Fibroblast of skin of right quadriceps (primary cell): ENCODE data around the gene TPGS2.
"Not testable (repeated sequence)": the region's sequence is repeated elsewhere in the genome, so short reads cannot be mapped to it uniquely, and the experiment has no call there.

Source experiments
- DNase-seq: peaks from one replicate; pipeline ENCODE4 v3.0.0-alpha.2; 2013

The TPGS2 gene

DNA sequence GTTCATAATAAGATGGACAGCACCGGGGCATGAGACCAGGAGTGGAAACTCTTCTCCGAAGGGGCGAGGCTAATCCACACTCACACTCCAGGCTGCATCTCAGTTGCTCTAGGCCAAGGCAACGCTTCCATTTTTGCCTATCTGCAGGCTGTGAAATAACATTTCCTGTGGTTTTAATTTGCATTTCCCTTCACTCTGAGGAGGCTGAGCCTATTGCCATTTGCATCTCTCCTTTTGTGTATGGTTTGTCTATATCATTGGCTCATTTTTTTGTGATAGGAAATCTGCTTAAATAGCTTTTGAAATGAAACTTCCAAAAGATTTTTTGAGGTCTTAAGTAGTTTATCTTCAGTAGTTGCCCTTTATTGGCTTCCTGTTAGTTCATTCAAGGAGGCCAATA lies 57.6 kb downstream of the TPGS2 start:
- no peak for DNase-seq

DNA sequence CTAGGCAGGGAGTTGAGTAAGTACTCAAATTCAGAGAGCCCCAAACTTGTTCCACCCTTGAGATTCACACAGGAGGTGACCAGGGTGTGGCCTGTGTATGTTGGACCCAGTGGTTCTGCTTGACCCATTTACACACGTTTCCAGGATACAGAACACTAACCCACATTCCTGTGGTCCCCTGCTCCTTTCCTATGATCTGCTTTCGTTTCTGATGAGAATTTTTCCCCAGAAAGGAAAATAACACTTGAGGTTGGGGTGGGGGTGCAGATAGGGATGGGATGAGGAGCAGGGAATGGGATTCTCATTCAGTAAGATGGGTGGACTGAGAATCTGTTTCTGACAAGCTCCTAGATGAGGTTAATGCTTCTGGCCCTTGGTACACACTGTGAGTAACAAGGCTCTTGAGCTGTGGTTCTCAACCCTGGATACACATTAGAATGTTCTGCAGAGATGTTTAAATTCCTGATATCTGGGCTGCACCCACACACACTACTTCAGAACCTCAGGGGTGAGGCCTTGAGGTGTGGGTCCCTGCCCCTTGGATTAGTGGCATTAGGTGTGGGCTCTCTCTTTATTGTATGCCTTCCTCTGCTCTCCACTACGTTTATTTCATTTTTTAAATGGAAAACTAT lies 58.4 kb downstream of the TPGS2 start:
- DNase-seq: no peak

DNA sequence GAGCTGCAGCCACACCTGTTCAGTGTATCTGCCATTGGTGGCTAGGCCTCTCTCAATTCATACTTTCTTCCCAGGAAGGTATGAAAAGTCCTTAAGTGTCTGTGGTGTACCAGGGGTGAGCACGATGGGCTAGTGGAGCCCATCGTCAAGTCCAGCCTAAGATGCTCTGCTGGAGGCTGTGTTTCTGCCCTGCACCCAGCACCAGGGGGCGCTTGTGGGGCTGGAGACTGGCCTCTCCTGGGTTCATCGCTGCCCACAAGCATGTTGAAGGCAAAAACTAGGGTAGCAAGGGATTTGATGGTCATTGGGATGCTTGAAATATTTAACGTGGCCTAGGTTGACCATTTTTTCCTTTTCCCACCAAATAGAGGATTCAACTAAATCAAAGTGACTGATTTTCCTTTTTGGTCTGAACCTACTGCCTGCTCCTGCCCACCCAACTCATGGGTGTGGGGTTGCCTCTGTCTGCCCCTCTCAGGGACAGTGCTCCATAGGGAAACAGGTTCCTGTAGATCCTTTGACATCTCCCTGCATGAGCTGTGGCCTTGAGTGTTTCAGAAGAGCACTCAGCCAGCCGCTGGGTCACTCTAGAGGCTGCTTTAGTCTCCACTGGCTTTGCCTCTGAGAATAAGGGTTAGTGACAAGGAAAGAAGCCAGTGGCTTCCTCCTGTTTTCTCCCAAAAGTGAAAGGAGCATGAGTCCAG lies 59.0 kb downstream of the TPGS2 start:
- DNase-seq: no peak

DNA sequence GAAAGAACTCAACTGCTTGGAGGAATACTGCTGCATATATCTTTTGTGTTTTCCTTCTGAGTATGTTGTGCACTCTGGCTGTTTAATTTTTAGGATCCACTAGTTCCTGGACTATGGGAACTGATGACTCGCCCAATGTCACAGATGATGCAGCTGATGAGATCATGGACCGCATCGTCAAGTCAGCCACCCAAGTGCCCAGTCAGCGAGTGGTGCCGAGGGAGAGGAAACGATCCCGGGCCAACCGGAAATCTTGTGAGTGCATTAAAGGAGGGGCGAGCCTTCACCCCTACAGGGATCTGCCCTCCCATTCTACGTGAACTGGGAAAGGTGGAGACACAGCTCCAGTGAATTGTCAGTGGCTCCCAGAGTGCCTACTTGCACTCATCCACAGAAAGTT lies 59.6 kb downstream of the TPGS2 start:
- no peak for DNase-seq

DNA sequence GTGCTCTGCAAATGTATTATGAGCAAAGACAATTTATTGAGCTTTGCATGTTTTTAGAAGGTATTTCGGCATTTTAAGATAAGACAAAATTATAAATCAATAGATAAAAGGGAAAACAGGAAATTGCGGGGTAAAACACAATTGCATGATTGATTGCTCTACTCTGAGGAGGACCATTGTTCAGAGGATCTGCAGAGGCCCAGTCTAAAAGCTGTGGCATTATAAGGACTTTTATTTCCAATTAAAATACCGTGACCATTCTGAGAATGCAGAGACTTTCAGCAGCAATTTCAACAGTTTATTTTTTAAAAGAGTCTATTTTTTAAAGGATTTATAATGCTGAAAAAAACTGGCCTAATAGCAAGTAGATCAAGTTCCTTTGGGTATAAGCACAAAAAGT lies 62.0 kb downstream of the TPGS2 start:
- DNase-seq: no peak

DNA sequence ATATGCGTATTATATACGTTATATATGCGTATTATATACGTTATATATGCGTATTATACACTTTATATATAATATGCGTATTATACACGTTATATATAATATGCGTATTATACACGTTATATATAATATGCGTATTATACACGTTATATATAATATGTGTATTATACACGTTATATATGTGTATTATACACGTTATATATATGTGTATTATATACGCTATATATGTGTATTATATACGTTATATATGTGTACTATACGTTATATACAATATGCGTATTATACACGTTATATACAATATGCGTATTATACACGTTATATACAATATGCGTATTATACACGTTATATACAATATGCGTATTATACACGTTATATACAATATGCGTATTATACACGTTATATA lies 65.8 kb downstream of the TPGS2 start:
- DNase-seq: not testable (repeated sequence)

DNA sequence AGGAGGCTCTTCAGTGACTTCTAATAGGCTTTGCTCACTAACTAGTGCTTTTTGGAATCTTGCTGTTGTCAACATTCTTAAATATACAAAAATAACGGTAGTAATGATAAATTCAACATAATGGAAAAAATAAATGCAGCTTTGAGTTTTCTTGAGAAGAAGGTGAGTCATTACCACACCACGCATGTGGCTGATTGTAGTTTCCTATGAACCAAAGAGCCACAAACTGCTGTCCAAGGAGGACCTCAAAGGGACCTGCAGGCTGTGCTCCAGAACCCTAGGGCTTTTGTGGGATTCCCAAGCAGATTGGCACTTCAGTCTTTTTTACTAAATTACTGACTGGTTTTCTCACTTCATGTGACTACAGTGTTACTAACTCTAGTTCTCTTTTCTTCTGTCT lies 66.7 kb downstream of the TPGS2 start:
- DNase-seq: no peak

DNA sequence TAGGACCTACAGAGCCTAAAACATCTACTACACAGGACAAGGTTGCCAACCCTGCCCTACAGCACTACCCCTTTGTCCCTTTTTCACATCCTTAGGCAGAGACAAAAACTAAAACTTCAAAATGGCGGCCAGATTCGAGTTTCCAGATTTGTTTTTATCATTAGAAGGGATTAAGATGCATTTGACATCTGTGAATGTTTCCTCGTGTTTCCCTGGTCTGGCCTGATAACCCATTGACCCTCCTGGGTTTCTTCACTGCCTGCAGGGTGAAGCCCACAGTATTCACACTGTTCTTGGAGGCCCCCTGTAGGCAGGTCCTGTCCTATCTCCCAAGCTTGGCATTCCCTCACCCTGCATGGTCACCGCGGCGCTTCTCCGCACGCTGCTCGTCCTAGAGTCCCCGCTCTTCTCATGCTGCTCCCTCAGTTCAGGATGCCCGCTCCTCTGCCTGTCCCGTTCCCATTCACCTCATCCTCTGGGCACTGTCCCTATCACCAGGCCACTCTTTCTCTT lies 67.6 kb downstream of the TPGS2 start:
- DNase-seq: no peak

DNA sequence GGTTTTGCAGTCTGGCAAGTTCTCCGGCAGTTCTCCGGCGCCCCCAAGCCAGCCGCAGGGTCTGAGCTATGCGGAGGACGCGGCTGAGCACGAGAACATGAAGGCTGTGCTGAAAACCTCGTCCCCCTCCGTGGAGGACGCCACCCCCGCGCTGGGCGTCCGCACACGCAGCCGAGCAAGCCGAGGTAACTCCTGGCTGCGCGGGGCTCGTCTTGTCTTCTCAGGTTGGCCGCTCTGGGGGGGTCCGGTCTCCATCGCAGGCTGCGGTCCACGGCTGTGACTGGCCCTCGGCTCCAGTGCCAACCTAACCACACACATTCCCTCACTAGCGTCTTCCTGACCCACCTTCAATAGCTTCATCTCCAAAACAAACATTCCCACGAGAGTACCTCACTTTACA lies 68.2 kb downstream of the TPGS2 start:
- no peak for DNase-seq

DNA sequence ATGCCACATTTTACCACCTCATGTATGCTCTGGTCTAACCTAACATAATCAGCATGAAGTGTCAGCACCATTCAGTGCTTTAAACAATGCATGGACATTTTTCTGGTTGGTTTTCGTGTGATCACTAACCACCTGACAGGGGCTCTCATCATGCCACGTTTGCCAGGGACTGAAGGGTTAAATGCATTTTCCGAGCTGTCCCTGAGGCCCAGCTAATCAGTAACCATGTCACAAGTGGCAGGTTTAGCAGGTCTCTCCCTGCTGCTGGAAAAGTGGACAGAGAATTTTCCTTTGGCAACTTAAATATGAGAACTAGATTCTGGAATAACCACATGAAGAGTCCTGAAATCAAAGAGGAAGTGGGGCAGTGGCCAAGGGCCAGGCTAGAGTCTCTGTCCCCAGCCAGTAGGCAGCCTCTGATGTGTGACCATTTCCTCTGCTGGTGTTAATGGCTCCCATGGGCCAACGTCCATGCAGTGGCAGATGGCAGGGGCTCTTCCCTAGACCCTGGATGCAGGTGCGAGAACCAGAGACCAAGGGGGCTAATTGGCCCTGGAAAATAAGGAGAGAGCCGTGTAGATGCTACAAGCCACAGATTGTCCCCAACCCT lies 69.5 kb downstream of the TPGS2 start:
- no peak for DNase-seq

DNA sequence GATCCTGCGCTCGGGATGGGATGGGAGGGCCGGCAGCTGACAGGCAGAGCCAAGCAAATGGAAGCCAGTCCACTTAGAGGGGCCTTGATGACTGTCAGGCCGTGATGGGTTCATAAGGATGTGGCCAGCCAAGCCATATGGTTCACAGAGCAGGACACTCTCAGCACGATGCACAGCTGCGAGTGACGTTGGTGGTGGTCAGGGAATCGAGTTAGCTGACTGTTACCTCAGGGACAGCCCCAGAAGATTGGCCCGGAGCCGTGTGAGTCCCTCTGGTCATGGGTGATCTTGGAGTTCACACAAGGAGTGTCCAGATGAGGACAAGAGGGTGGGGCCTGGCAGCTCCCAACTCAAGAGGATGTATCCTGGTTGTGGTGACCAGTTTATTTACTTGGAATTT lies 70.2 kb downstream of the TPGS2 start:
- no peak for DNase-seq

DNA sequence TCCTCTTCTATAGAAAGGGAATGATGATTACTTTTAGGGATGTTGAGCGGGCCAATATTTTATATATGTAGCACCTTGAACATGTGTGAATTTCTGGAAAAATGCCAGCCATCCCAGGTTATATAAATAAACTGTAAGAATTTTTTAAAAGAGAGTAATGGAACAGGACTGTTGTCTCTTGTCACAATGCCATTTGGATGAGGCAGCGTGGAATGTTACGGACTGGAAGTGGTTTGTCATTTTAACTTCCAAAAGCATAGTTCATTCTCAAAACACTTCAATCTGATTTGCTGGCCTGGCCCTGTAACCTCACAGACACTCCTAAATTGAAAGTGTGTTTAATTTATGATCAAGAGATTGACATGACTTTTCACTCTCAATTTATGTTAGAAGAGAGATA lies 70.8 kb downstream of the TPGS2 start:
- DNase-seq: peak; percentile 41

DNA sequence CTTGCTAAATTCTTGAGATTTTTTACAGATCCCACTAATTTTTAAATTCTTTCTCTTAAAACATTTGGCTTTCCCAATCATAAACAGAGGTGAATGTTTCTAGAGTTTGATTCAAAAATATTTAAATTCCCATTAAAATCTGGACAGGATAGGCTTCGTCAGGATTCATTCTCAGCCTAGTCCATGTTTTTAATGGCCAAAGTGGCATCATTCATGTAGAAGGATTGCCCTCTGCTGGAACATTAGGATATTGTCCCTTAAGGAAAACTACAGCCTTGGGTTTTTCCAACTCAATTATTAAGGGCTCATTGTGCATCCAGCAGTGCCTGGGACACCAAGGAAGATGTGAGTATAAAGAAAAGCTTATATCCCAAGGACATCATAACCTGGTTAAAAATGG lies 71.7 kb downstream of the TPGS2 start:
- DNase-seq: peak; percentile 67

DNA sequence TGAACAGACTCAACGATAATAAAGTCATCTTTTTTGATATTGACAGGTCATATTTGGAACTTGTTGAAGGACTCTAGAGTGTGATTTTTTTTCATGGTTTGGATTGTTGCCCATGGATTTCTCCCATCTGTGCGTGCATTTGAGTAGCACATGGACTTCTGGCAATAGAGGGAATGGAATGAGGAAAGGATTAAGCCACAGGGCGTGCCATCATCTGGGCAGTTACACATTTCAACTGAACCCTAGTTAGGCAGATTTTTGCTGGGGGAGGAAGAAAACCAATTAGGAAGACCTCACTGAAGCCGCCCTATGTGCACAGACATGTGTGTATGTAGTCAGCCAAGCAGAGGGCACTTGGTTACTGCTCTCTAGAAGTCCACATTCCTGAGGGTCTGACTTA lies 72.6 kb downstream of the TPGS2 start:
- peak; percentile 76 for DNase-seq

DNA sequence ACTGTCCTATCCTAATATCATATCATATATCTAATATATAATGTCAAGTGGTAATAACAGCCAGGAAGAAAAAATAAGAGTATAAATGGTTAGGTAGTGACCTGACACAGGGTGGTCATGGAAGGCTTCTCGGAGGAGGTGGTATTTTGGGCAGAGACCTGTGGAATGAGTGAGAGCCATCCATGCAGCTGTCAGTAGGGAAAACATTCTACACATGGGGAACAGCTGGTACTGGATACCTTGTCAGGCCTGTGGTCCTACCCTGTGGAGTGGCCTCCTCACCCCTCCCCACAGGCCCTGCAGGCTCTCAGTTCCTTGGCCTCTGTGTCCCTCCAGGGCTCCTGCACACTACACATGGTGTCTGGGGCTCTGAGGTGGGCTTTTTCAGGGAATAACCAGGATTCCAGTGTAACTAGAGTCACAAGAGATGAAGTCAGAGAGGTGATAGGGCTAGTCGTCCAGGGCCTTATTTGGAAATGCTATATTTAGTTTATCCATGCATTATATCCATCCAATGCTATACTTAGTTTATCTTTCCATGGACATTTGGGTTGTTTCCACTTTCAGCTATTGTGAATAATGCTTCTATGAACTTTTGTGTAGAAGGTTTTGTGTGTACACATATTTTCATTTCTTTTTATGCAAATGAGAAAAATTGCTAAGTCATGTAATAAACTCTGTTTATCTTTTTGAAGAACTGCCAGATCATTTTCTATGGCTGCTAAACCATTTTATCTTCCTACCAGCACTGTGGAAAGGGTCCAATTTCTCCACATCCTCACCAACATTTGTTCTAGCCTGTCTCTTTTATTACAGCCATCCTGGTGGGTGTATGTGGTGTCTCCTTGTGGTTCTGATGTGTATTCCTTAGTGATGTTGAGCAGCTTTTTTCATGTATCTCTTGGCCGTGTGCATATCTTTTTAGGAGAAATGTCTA lies 75.6 kb downstream of the TPGS2 start:
- peak; percentile 28 for DNase-seq

DNA sequence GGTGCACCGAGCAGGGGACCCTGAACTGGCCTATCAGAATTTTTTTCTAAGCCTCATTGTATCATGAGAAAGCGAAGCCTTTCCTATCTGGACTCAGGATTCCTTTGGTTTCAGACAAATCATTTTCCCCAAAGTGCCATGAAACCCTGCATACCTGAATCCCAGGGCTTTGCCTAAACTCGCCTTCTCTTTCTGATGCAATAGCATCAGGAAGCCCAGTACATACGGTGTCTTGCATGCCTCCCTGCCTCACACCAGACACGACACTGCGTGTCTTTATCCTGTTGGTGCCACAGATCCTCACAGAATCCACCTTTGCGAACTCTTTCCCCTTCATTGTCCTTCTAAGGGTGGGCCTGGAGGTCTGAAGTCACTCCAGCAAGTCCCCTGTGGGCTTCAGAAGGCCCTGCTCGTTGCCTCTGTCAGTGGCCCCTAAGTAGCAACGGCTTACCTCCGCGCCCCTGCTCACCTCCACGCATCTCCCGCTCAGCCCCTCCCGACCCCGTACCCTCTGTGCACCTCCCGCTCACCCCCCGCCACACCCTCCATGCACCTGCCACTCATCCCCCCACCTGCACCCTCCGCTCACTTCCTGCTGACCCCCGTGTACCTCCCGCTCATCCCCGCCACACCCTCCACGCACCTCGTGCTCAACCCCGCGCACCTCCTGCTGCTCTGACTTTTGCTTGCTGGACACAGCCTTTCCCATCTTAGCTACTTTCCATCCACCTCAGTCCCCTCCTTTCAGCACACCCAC lies 83.4 kb downstream of the TPGS2 start:
- no peak for DNase-seq

DNA sequence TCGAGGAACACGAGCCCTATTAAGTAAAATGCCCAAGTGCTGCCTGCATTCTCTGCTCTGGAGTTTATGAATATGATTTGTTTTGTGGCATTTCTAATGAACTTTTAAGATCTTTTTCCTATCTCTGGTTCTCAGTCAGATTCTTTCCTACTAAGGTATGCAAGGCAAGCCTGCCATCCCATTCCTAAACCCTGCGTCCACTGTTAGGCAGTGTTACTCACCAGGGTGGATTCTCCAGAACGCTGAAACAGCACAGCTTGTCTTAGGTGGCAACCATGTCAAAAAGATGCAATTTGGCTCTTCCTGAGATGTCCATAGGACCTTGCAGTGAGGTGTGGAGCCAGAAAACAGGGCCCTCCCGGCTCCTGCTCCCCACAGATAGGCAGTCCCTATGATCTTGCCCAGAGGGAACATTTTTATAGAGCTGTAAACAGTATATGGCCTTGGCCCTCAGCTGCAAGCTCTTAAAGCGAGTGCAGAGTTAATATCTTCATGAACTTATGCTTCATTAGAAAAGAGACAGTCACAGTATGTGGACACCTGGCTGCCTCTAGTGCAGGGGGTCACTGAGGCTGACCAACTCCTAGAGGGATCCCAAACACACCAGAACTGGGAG lies 84.4 kb downstream of the TPGS2 start:
- DNase-seq: peak; percentile 25
